Neural progenitor cell (in vitro differentiated cells): ENCODE results near the gene GHITM.
A peak's percentile ranks its signal among the peaks of the same experiment; 100 is the strongest.

Source experiments
- CTCF ChIP-seq: fragments of 200-600 bp; sonication (generic); IDR thresholded peaks from 2 replicates; pipeline ENCODE4 v1.5.1; 2017; ENCODE audit warnings: antibody characterized with exemption, mild to moderate bottlenecking
- EZH2 ChIP-seq: fragments of 200-600 bp; sonication (generic); IDR thresholded peaks from 2 replicates; pipeline ENCODE4 v1.6.1; 2017; ENCODE audit warnings: antibody characterized with exemption, mild to moderate bottlenecking, moderate library complexity

GRCh38 chr10:84195044-84195830 lies 55.9 kb downstream of the GHITM start:
- TF ChIP-seq CTCF (no peak), EZH2 (peak; percentile 46)
